ENCODE data around the gene ATM.

GRCh38 chr11:108239076-108239475, 16.2 kb downstream of the ATM start:
- TF ChIP-seq CTCF (IDR thresholded peaks at IDR 0.05; ENCODE audit: insufficient read depth, low read depth, low read length) (no peak), EZH2 (IDR thresholded peaks at IDR 0.05; ENCODE audit: insufficient read depth, low read length) (no peak)
